Suppressor macrophage treated with lipopolysaccharide for 1 hour (primary cell): Measurements from ENCODE around the gene PPARD.

ENCODE experiments used
- DNase-seq, 3 donors: peaks; one replicate each; pipeline ENCODE4 v3.0.0-alpha.2; 2020 to 2022

Gene PPARD

GRCh38 chr6:35356391-35356790, 14.0 kb downstream of the PPARD start:
- DNase-seq: peak in 1 of 3 donors; percentile 17

GRCh38 chr6:35357677-35358076, 15.3 kb downstream of the PPARD start:
- no peak for DNase-seq

GRCh38 chr6:35358086-35358485, 15.7 kb downstream of the PPARD start:
- DNase-seq: peak in 1 of 3 donors; percentile 16

GRCh38 chr6:35359346-35359743, 17.0 kb downstream of the PPARD start:
- DNase-seq: no peak

GRCh38 chr6:35359744-35360348, 17.5 kb downstream of the PPARD start:
- no peak for DNase-seq

GRCh38 chr6:35360349-35361138, 18.2 kb downstream of the PPARD start:
- DNase-seq: peak; percentile 37 to 47 (median 46)

GRCh38 chr6:35362200-35362599, 19.8 kb downstream of the PPARD start:
- DNase-seq: no peak

GRCh38 chr6:35363293-35363750, 21.0 kb downstream of the PPARD start:
- peak; percentile 79 to 90 (median 89) for DNase-seq

GRCh38 chr6:35365594-35366203, 23.3 kb downstream of the PPARD start:
- DNase-seq: peak in 1 of 3 donors; percentile 26

- DNase-seq: no peak
These were observed 23.8 kb downstream of the PPARD start for GRCh38 chr6:35366204-35366596.

GRCh38 chr6:35367646-35368037, 25.3 kb downstream of the PPARD start:
- DNase-seq: peak in 1 of 3 donors; percentile 25

GRCh38 chr6:35368038-35368887, 25.9 kb downstream of the PPARD start:
- peak; percentile 66 to 82 (median 71) for DNase-seq

- DNase-seq: peak; percentile 96 to 100 (median 98)
These were observed 27.9 kb downstream of the PPARD start for GRCh38 chr6:35370124-35370741.

GRCh38 chr6:35370785-35371493, 28.6 kb downstream of the PPARD start:
- DNase-seq: peak; percentile 80 to 84 (median 82)

- no peak for DNase-seq
These were observed 29.3 kb downstream of the PPARD start for GRCh38 chr6:35371494-35372262.

- no peak for DNase-seq
These were observed 30.3 kb downstream of the PPARD start for GRCh38 chr6:35372633-35373032.

- DNase-seq: peak; percentile 24 to 39 (median 35)
These were observed 33.9 kb downstream of the PPARD start for GRCh38 chr6:35376281-35376680.

GRCh38 chr6:35377002-35377401, 34.6 kb downstream of the PPARD start:
- DNase-seq: no peak

- no peak for DNase-seq
These were observed 35.9 kb downstream of the PPARD start for GRCh38 chr6:35378261-35378660.

GRCh38 chr6:35381132-35381531, 38.8 kb downstream of the PPARD start:
- no peak for DNase-seq

GRCh38 chr6:35382015-35382414, 39.7 kb downstream of the PPARD start:
- no peak for DNase-seq
